Measurements from ENCODE around the gene NANP.

The NANP gene

GRCh38 chr20:25571240-25571639 lies 52.6 kb downstream of the NANP start:
- DNase-seq (ENCODE audit: low read depth in 2 of 2): no peak

GRCh38 chr20:25570148-25570530 lies 53.7 kb downstream of the NANP start:
- no peak for DNase-seq (ENCODE audit: low read depth in 2 of 2)

GRCh38 chr20:25567286-25567685 lies 56.5 kb downstream of the NANP start:
- DNase-seq (ENCODE audit: low read depth in 2 of 2): no peak

GRCh38 chr20:25566821-25567220 lies 57.0 kb downstream of the NANP start:
- no peak for DNase-seq (ENCODE audit: low read depth in 2 of 2)

- DNase-seq (ENCODE audit: low read depth in 2 of 2): no peak
Measured at GRCh38 chr20:25565578-25566157, 58.1 kb downstream of the NANP start.

- no peak for DNase-seq (ENCODE audit: low read depth in 2 of 2)
Measured at GRCh38 chr20:25563876-25564275, 59.9 kb downstream of the NANP start.

GRCh38 chr20:25563362-25563761 lies 60.5 kb downstream of the NANP start:
- DNase-seq (ENCODE audit: low read depth in 2 of 2): no peak
